GM21360 (cell line): Measurements from ENCODE around the gene P4HB.

ENCODE experiments used
- ATAC-seq: cut with Tn5 transposase; IDR thresholded peaks from one replicate; pipeline ENCODE4 v1.9.1; 2021; ENCODE audit warnings: mild to moderate bottlenecking, moderate library complexity; ENCODE audit not compliant: unreplicated experiment

Gene P4HB

GRCh38 chr17:81794509-81794908 lies 65.8 kb downstream of the P4HB start:
- ATAC-seq: no peak

GRCh38 chr17:81794074-81794476 lies 66.3 kb downstream of the P4HB start:
- no peak for ATAC-seq
